GM21619 (cell line): Measurements from ENCODE around the gene PRRT1.

Experiments used
- ATAC-seq: cut with Tn5 transposase; IDR thresholded peaks from one replicate; pipeline ENCODE4 v1.9.1; 2021; ENCODE audit not compliant: unreplicated experiment

Gene PRRT1

GRCh38 chr6:32175711-32176475 lies 24.2 kb upstream of the PRRT1 start, which contains the start of gene AGPAT1:
TSS of gene AGPAT1 (minus strand) at chr6:32176084. CDS start at chr6:32171496, 4,588 bp downstream.
- peak; percentile 40 for ATAC-seq

GRCh38 chr6:32175322-32175710 lies 23.6 kb upstream of the PRRT1 start:
- no peak for ATAC-seq

- no peak for ATAC-seq
Observed at GRCh38 chr6:32174416-32174815, 22.7 kb upstream of the PRRT1 start.

GRCh38 chr6:32173051-32173727 lies 21.4 kb upstream of the PRRT1 start:
- ATAC-seq: no peak

GRCh38 chr6:32171234-32171633 lies 19.5 kb upstream of the PRRT1 start:
- no peak for ATAC-seq

GRCh38 chr6:32170294-32170693 lies 18.6 kb upstream of the PRRT1 start:
- no peak for ATAC-seq

- no peak for ATAC-seq
Observed at GRCh38 chr6:32168807-32169591, 17.3 kb upstream of the PRRT1 start.

- ATAC-seq: no peak
Observed at GRCh38 chr6:32168350-32168749, 16.6 kb upstream of the PRRT1 start.

GRCh38 chr6:32167761-32168262 lies 16.1 kb upstream of the PRRT1 start:
- no peak for ATAC-seq

GRCh38 chr6:32167154-32167760 lies 15.5 kb upstream of the PRRT1 start:
- ATAC-seq: no peak

- no peak for ATAC-seq
Observed at GRCh38 chr6:32166411-32167061, 14.8 kb upstream of the PRRT1 start.

- ATAC-seq: no peak
Observed at GRCh38 chr6:32164295-32164694, 12.6 kb upstream of the PRRT1 start, which contains the start of gene EGFL8. TSS of gene EGFL8 (plus strand) at chr6:32164595. CDS start at chr6:32166166, 1,571 bp downstream.

GRCh38 chr6:32163559-32164258 lies 12.0 kb upstream of the PRRT1 start:
- ATAC-seq: no peak

GRCh38 chr6:32158052-32158451 lies 6.3 kb upstream of the PRRT1 start:
- ATAC-seq: no peak

- ATAC-seq: no peak
Observed at GRCh38 chr6:32156891-32157290, 5.2 kb upstream of the PRRT1 start.

- no peak for ATAC-seq
Observed at GRCh38 chr6:32154514-32155161, 2.9 kb upstream of the PRRT1 start.

- ATAC-seq: no peak
Observed at GRCh38 chr6:32153564-32154513, 2.1 kb upstream of the PRRT1 start, which contains the start of gene PPT2. TSS of gene PPT2 (plus strand) at chr6:32154141. CDS start at chr6:32154595, 454 bp downstream.
